NB4 (cell line): Measurements from ENCODE around the gene RFTN1.
A peak's percentile ranks its signal among the peaks of the same experiment; 100 is the strongest.

Source experiments
- DNase-seq: peaks from one replicate; pipeline ENCODE4 v3.0.0; 2010; ENCODE audit warnings: low read depth
- H3K4me3 ChIP-seq: one replicate; pipeline ENCODE4 v1.5.1; 2011; ENCODE audit warnings: mild to moderate bottlenecking, low read depth, low read length, moderate library complexity
- MAX ChIP-seq: IDR thresholded peaks from 2 replicates; pipeline ENCODE4 v1.6.1; 2011; ENCODE audit warnings: low read depth, low read length
- MYC ChIP-seq: IDR thresholded peaks from 2 replicates; pipeline ENCODE4 v1.6.1; 2011; ENCODE audit warnings: low read depth, low read length
- POLR2A ChIP-seq: IDR thresholded peaks from 2 replicates; pipeline ENCODE4 v1.6.1; 2011; ENCODE audit warnings: mild to moderate bottlenecking; ENCODE audit not compliant: insufficient read length; ENCODE audit errors: extremely low read depth
- TF ChIP-seq, protein P1 (sequence below): IDR thresholded peaks from one replicate; pipeline ENCODE4 v1.5.1; 2012; ENCODE audit warnings: low read depth, low read length

Gene RFTN1

DNA sequence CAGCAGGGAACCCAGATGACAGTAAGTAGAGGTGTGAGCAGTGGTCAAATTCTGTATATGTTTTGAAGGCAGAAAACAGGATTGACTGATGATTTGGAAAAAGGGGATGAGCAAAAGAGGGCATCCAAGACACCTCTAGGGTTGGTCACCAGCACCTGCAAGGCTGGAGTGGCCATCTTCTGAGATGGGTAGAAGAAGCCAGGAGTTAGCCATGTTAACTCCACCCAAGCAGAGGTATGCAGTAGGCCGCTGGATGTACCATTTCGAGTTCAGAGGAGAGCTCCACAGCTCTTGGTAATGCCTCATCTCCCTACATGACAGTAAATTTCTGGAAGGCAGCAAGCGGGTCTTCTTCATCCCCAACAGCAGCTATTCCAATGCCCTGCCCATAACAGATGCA, 7.0 kb downstream of the RFTN1 start:
- no peak overlapping the region for H3K4me3 ChIP-seq
- DNase-seq: no peak
- TF ChIP-seq POLR2A: no peak
- no peak for TF ChIP-seq MYC
- TF ChIP-seq MAX: no peak
- TF ChIP-seq, protein P1, sequence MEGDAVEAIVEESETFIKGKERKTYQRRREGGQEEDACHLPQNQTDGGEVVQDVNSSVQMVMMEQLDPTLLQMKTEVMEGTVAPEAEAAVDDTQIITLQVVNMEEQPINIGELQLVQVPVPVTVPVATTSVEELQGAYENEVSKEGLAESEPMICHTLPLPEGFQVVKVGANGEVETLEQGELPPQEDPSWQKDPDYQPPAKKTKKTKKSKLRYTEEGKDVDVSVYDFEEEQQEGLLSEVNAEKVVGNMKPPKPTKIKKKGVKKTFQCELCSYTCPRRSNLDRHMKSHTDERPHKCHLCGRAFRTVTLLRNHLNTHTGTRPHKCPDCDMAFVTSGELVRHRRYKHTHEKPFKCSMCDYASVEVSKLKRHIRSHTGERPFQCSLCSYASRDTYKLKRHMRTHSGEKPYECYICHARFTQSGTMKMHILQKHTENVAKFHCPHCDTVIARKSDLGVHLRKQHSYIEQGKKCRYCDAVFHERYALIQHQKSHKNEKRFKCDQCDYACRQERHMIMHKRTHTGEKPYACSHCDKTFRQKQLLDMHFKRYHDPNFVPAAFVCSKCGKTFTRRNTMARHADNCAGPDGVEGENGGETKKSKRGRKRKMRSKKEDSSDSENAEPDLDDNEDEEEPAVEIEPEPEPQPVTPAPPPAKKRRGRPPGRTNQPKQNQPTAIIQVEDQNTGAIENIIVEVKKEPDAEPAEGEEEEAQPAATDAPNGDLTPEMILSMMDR: no peak

DNA sequence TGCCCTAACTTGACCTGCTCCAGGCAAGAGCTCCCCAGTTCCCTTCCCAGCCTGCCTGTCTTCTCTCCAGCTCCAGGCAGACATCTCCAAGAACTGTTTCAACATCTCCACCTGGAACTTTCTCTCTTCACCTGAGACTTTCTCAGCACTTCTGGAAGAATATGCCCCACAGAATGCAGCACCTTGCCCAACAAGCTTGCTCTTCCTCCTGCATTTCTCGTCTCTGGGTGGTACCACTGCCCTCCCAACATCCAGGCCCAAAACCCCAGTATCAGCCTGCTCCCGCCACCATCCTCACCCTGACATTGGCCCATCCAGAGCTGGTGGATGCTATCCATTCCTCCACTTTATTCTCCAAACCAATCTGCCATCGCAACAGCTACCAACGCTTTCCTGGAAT, 8.8 kb downstream of the RFTN1 start:
- H3K4me3 ChIP-seq: no peak overlapping the region
- TF ChIP-seq POLR2A (no peak), MAX (no peak), MYC (no peak)
- TF ChIP-seq, protein P1: no peak
- no peak for DNase-seq

- TF ChIP-seq MAX: no peak
- TF ChIP-seq MYC: no peak
- TF ChIP-seq, protein P1: no peak
- no peak for TF ChIP-seq POLR2A
- no peak overlapping the region for H3K4me3 ChIP-seq
- DNase-seq: peak; percentile 7
Measured at GRCh38 chr3:16504242-16504641, 9.3 kb downstream of the RFTN1 start.

GRCh38 chr3:16503191-16503776, 10.2 kb downstream of the RFTN1 start:
- DNase-seq: no peak
- H3K4me3 ChIP-seq: no peak overlapping the region
- no peak for TF ChIP-seq MAX

GRCh38 chr3:16502347-16502908, 11.1 kb downstream of the RFTN1 start:
- DNase-seq: no peak
- TF ChIP-seq POLR2A: no peak
- TF ChIP-seq MYC: no peak
- no peak for TF ChIP-seq MAX
- TF ChIP-seq, protein P1: no peak
- no peak overlapping the region for H3K4me3 ChIP-seq

GRCh38 chr3:16501376-16501775, 12.1 kb downstream of the RFTN1 start:
- TF ChIP-seq MYC (no peak), POLR2A (no peak), MAX (no peak)
- TF ChIP-seq, protein P1: no peak
- no peak for DNase-seq
- no peak overlapping the region for H3K4me3 ChIP-seq
